A549 (cell line): ENCODE measurements around the gene SLC6A17. TPM values are rescaled to one million over a fixed set of nuclear protein-coding genes. Genes with fewer than 3 reads are reported as not detected.

Experiments
- ATAC-seq, 2 experiments: fragments of 200-7000 bp in 1 of 2; fragments of >200 bp in 1 of 2; cut with Nextera tagmentation in 1 of 2; cut with Tn5 transposase in 1 of 2; 3 replicates each; pipeline versions ENCODE4 v1.8.0 to v1.9.1; 2018 to 2020; ENCODE audit warnings: mild to moderate bottlenecking in 1 of 2, moderate library complexity in 1 of 2
- CTCF ChIA-PET: fragments of 300-600 bp; sonication (Branson Sonifier 250); formaldehyde crosslinking; extraction: SDS; loops from one replicate; lab custom pipeline; 2021; ENCODE audit warnings: antibody characterized with exemption, inconsistent platforms; lab: Yijun Ruan, JAX
- POLR2A ChIA-PET: fragments of 350-600 bp; formaldehyde crosslinking; extraction: SDS; loops from one replicate; lab custom pipeline; 2021; ENCODE audit warnings: antibody characterized with exemption, inconsistent platforms; lab: Yijun Ruan, JAX
- DNase-seq, 2 experiments: peaks; one replicate each; pipeline versions ENCODE4 v3.0.0 to v3.0.0-alpha.2; 2011 to 2016; ENCODE audit warnings: low read depth in 1 of 2, low spot score in 1 of 2
- FAIRE-seq: peaks from 2 replicates; lab custom pipeline; 2011; peaks lifted over from hg19 to GRCh38; lab: Jason Lieb, UNC
- H3K27ac ChIP-seq, 2 experiments: fragments of >200 bp; sonication (Bioruptor Twin); formaldehyde crosslinking; 3 replicates each; pipeline ENCODE4 v1.5.1; 2016 to 2017
- H3K4me1 ChIP-seq: fragments of >200 bp; sonication (Bioruptor Twin); formaldehyde crosslinking; 3 replicates; pipeline ENCODE4 v1.6.1; 2016
- H3K4me2 ChIP-seq: fragments of >200 bp; sonication (Bioruptor Twin); formaldehyde crosslinking; 3 replicates; pipeline ENCODE4 v1.6.1; 2016
- H3K4me3 ChIP-seq: fragments of >200 bp; sonication (Bioruptor Twin); formaldehyde crosslinking; 3 replicates; pipeline ENCODE4 v1.5.1; 2016
- H3K9me3 ChIP-seq: fragments of >200 bp; sonication (Bioruptor Twin); formaldehyde crosslinking; 3 replicates; pipeline ENCODE4 v1.6.1; 2016
- ATOH8 ChIP-seq: fragments of 250-450 bp; sonication (Bioruptor Pico); IDR thresholded peaks from 2 replicates; pipeline ENCODE4 v1.5.0; 2020; ENCODE audit warnings: low read depth, mild to moderate bottlenecking, moderate library complexity
- CBX2 ChIP-seq: fragments of 200-600 bp; sonication (generic); IDR thresholded peaks from 2 replicates; pipeline ENCODE4 v1.6.1; 2016; ENCODE audit warnings: low read depth, mild to moderate bottlenecking, borderline replicate concordance
- CTCF ChIP-seq: fragments of >200 bp; sonication (Bioruptor Twin); formaldehyde crosslinking; IDR thresholded peaks from 3 replicates; pipeline ENCODE4 v1.5.1; 2016
- ELK1 ChIP-seq: fragments of 150-350 bp; IDR thresholded peaks from 2 replicates; pipeline ENCODE4 v1.6.1; 2014; ENCODE audit warnings: low read depth, mild to moderate bottlenecking, low read length
- HDAC2 ChIP-seq: fragments of 200-600 bp; sonication (generic); IDR thresholded peaks from 2 replicates; pipeline ENCODE4 v1.6.1; 2016
- JUNB ChIP-seq: fragments of >200 bp; sonication (Bioruptor Twin); formaldehyde crosslinking; IDR thresholded peaks from 2 replicates; pipeline ENCODE4 v1.6.1; 2016
- MAFK ChIP-seq: fragments of 450-650 bp; IDR thresholded peaks from 2 replicates; pipeline ENCODE4 v1.6.1; 2014; ENCODE audit not compliant: partially characterized antibody
- PBX3 ChIP-seq: IDR thresholded peaks from 2 replicates; pipeline ENCODE4 v1.6.1; 2012
- RARB ChIP-seq: fragments of 250-450 bp; sonication (Bioruptor Pico); IDR thresholded peaks from 2 replicates; pipeline ENCODE4 v1.8.0; 2021; ENCODE audit warnings: mild to moderate bottlenecking, moderate library complexity
- RCOR1 ChIP-seq: fragments of 150-350 bp; IDR thresholded peaks from 2 replicates; pipeline ENCODE4 v1.6.1; 2014; ENCODE audit warnings: antibody characterized with exemption, low read length, low read depth
- TFCP2L1 ChIP-seq: fragments of 250-450 bp; sonication (Bioruptor Pico); IDR thresholded peaks from 2 replicates; pipeline ENCODE4 v1.5.0; 2021; ENCODE audit warnings: mild to moderate bottlenecking
- ZFP36 ChIP-seq: fragments of 450-650 bp; IDR thresholded peaks from 2 replicates; pipeline ENCODE4 v1.6.1; 2014; ENCODE audit warnings: borderline replicate concordance; ENCODE audit not compliant: partially characterized antibody
- ZNF302 ChIP-seq: fragments of 250-450 bp; sonication (Bioruptor Pico); IDR thresholded peaks from 2 replicates; pipeline ENCODE4 v1.9.0; 2021; ENCODE audit warnings: inconsistent platforms, mild to moderate bottlenecking, moderate library complexity
- WGBS: methylation state at CpG from one replicate; pipeline ENCODE4 v1.1.6; 2017; ENCODE audit errors: missing lambda C conversion rate; 5-methylcytosine and 5-hydroxymethylcytosine counted together
- polyA plus RNA-seq, 4 experiments: library from polyadenylated mRNA; depleted of rRNA in 3 of 4; stranded (reverse); fragments of >200 nt; fragmentation: RNase III in 1 of 4; extraction: RNeasy Plus Mini Kit Qiagen cat#74134 plus additional on column Dnase treatment in 1 of 4; gene quantifications; 2 replicates in 3 of 4; 3 replicates in 1 of 4; pipeline ENCODE4 v1.2.3, GENCODE V29; 2011 to 2017

Gene SLC6A17
- polyA plus RNA-seq, 2 of the 4 experiments (the other 2 are of a cell fraction) = 0.56 to 2.2 TPM

- no peak for ATAC-seq
- FAIRE-seq = no peak
- no peak for DNase-seq
- H3K9me3 ChIP-seq = no peaks in the 10 kb centered on the region
- no peak overlapping the region for H3K4me3 ChIP-seq
- CTCF ChIA-PET = interaction anchor here (0.8 to 16.7 kb wide), 8 partner anchors 8 to 281 kb away, joined by 3 to 338 read pairs (median 8); partner anchors contain the start of gene PROK1
- POLR2A ChIA-PET = no interaction called here
- peaks cover 4% of the 10 kb centered on the region; the same call in 2 of the 3 replicates for H3K4me1 ChIP-seq
- TF ChIP-seq PBX3 (no peak), ELK1 (no peak), TFCP2L1 (CRISPR knock-in tag) (no peak)
- no peak overlapping the region for H3K27ac ChIP-seq
- H3K4me2 ChIP-seq = no peak overlapping the region
- 86% methylated on average over 14 of the region's 16 CpGs for WGBS
Measured at GRCh38 chr1:110214454-110215404, 64.4 kb downstream of the SLC6A17 start.

GRCh38 chr1:110215621-110216515, 65.6 kb downstream of the SLC6A17 start:
- WGBS = 91% methylated on average over 7 of the region's 7 CpGs
- Histone ChIP-seq H3K4me1 (peaks cover 4% of the 10 kb centered on the region; the same call in 2 of the 3 replicates), H3K4me2 (no peak overlapping the region), H3K9me3 (no peaks in the 10 kb centered on the region), H3K4me3 (no peak overlapping the region), H3K27ac (no peak overlapping the region)
- TF ChIP-seq PBX3 = no peak
- no peak for TF ChIP-seq JUNB
- TF ChIP-seq ZNF302 (CRISPR knock-in tag) = no peak
- TF ChIP-seq MAFK = no peak
- TF ChIP-seq CTCF = no peak
- TF ChIP-seq RARB (CRISPR knock-in tag) = no peak
- TF ChIP-seq HDAC2 = no peak
- no peak for TF ChIP-seq ZFP36
- no peak for DNase-seq
- ChIA-PET CTCF (interaction anchor here (1.0 to 2.3 kb wide), 5 partner anchors 9 to 280 kb away, joined by 3 to 13 read pairs (median 7); no protein-coding TSS in a partner anchor), POLR2A (no interaction called here)
- FAIRE-seq = no peak
- no peak for ATAC-seq

- 86% methylated on average over 5 of the region's 6 CpGs for whole genome bisulfite sequencing
- Histone ChIP-seq H3K9me3 (no peaks in the 10 kb centered on the region), H3K4me3 (no peak overlapping the region), H3K4me1 (no peaks in the 10 kb centered on the region)
- ATAC-seq = no peak
- TF ChIP-seq ATOH8 (CRISPR knock-in tag) = no peak
- no peak for TF ChIP-seq RCOR1
- no peak for TF ChIP-seq CBX2
- TF ChIP-seq, all 56 proteins: peak for 0
- H3K27ac ChIP-seq = no peak overlapping the region
- H3K4me2 ChIP-seq = no peak overlapping the region
- POLR2A ChIA-PET = no interaction called here
- FAIRE-seq = no peak
- no peak for DNase-seq
- CTCF ChIA-PET = interaction anchor here (1.0 to 2.3 kb wide), 2 partner anchors 10 to 279 kb away, joined by 4 to 13 read pairs; no protein-coding TSS in a partner anchor
Measured at GRCh38 chr1:110216844-110217444, 66.7 kb downstream of the SLC6A17 start.
